Activated CD8-positive, alpha-beta T cell treated with anti-CD3 and anti-CD28 coated beads for 36 hours (primary cell): ENCODE results near the gene USP9X. TPM values are rescaled to one million over a fixed set of nuclear protein-coding genes. Genes with fewer than 3 reads are reported as not detected.
A peak's percentile ranks its signal among the peaks of the same experiment; 100 is the strongest.

Experiments used
- ATAC-seq: fragments of 200-7000 bp; cut with Tn5 transposase; one replicate; pipeline ENCODE4 v1.10.0; 2021; ENCODE audit warnings: mild to moderate bottlenecking, moderate library complexity
- CTCF ChIA-PET: fragments of 350-600 bp; sonication (Branson Sonifier 250); formaldehyde crosslinking; loops from one replicate; lab custom pipeline; 2021; ENCODE audit warnings: antibody characterized with exemption; lab: Charles Lee
- POLR2A ChIA-PET: fragments of 350-600 bp; sonication (Branson Sonifier 250); formaldehyde crosslinking; loops from one replicate; lab custom pipeline; 2021; ENCODE audit warnings: antibody characterized with exemption; lab: Charles Lee
- DNase-seq: peaks from one replicate; pipeline ENCODE4 v3.0.0-alpha.2; 2020
- H3K27ac Mint-ChIP-seq: one replicate; pipeline ENCODE4 v1.8.0; 2021; ENCODE audit warnings: mild to moderate bottlenecking, mixed read lengths
- H3K27me3 Mint-ChIP-seq: one replicate; pipeline ENCODE4 v1.8.0; 2021; ENCODE audit warnings: mixed read lengths
- H3K36me3 Mint-ChIP-seq: one replicate; pipeline ENCODE4 v1.8.0; 2021; ENCODE audit warnings: low read depth, mixed read lengths
- H3K4me1 Mint-ChIP-seq: one replicate; pipeline ENCODE4 v1.8.0; 2021; ENCODE audit warnings: low read depth, mixed read lengths
- H3K4me3 Mint-ChIP-seq: one replicate; pipeline ENCODE4 v1.8.0; 2021; ENCODE audit warnings: mild to moderate bottlenecking, moderate library complexity, mixed read lengths
- H3K9me3 Mint-ChIP-seq: one replicate; pipeline ENCODE4 v1.8.0; 2021; ENCODE audit warnings: mixed read lengths
- intact Hi-C: fragments of 100-400 bp; cut with micrococcal nuclease; formaldehyde crosslinking; loops from one replicate; pipeline ENCODE4 v1.10.0; 2022
- total RNA-seq, 2 experiments: library from RNA; stranded (reverse); gene quantifications; one replicate each; pipeline ENCODE4 v1.2.3, GENCODE V29; 2021
- TF ChIP-seq, protein P1 (sequence below): fragments of 200-600 bp; IDR thresholded peaks from one replicate; pipeline ENCODE4 v1.8.0; 2022; ENCODE audit warnings: antibody characterized with exemption, mild to moderate bottlenecking

Gene USP9X
- total RNA-seq, 2 experiments from 2014 or later = 58.7 to 60.5 TPM

DNA sequence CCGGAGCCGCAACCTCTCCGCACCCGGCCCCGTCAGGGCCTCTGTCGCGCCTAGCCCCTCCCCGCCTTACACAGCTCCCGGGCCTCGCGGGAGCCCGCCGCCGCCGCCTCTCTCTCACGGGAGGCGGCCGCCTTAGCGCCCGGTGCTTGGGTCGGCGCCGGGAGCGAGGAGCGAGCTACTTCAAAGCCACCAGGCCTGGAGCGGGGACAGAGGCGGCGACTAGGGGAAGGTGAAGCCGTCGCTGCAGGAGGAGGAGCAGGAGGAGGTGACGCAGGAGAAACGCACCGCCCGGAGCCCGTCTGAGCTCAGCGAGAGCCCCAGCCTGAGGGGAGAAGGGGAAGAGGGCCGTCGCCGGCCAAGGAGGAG is 250 bp downstream of the USP9X start:
- ATAC-seq = peak; percentile 31
- CTCF ChIA-PET = interaction anchor here (0.6 to 2.4 kb wide), 4 partner anchors 14 to 34 kb away, joined by 3 to 10 read pairs (median 4); no protein-coding TSS in a partner anchor
- Mint-ChIP-seq H3K9me3 (no peaks in the 10 kb centered on the region), H3K4me3 (peak overlapping the region; percentile 88), H3K36me3 (peaks cover 20% of the 10 kb centered on the region), H3K27me3 (no peaks in the 10 kb centered on the region), H3K27ac (peak overlapping the region; percentile 100), H3K4me1 (peaks cover 23% of the 10 kb centered on the region)
- TF ChIP-seq, protein P1, sequence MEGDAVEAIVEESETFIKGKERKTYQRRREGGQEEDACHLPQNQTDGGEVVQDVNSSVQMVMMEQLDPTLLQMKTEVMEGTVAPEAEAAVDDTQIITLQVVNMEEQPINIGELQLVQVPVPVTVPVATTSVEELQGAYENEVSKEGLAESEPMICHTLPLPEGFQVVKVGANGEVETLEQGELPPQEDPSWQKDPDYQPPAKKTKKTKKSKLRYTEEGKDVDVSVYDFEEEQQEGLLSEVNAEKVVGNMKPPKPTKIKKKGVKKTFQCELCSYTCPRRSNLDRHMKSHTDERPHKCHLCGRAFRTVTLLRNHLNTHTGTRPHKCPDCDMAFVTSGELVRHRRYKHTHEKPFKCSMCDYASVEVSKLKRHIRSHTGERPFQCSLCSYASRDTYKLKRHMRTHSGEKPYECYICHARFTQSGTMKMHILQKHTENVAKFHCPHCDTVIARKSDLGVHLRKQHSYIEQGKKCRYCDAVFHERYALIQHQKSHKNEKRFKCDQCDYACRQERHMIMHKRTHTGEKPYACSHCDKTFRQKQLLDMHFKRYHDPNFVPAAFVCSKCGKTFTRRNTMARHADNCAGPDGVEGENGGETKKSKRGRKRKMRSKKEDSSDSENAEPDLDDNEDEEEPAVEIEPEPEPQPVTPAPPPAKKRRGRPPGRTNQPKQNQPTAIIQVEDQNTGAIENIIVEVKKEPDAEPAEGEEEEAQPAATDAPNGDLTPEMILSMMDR = no peak
- DNase-seq = peak; percentile 66
- POLR2A ChIA-PET = interaction anchor here (0.6 to 2.2 kb wide), 7 partner anchors 11 to 295 kb away, joined by 3 to 14 read pairs (median 4); no protein-coding TSS in a partner anchor
- intact Hi-C loops = no loop called here

DNA sequence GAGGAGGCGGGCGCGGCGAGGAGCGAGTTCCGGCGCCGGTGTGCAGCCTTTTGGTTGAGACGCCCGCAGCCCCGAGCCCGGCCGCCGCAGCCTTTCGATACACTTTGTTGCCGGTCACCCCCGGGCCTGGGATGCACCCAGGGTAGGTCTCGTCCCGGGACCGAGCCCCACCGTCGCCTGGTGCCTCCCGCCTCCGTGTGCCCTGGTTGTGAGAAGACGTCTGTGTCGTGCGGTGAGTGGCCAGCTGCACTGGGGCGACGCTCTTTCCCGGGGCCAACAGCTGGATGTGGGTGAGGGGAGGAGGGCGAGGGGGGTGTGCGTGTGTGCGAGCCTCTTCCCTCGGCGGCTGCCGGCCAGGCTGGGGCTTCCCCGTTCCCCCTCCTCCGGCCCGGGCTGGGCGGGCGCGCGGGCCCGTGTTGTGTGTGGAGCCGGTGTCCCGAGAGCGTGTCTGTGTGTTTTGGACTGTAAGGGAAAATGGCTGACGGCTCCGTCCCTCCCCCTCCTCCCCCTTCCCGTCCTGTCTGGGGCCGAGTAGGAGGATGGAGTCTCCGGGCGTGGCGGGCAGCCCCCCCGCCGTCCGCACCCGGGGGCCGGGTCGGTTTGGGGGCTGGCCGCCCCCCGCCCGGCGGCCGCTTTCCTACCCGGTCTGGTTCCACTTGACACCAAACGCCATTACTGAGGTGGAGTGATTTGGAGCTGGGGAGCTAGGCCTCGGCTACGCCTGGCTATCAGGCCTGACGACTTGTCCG is 807 bp downstream of the USP9X start:
- H3K27ac Mint-ChIP-seq = peak overlapping the region; percentile 100
- peak overlapping the region; percentile 88 for H3K4me3 Mint-ChIP-seq
- no peaks in the 10 kb centered on the region for H3K27me3 Mint-ChIP-seq
- CTCF ChIA-PET = interaction anchor here (0.9 to 2.4 kb wide), 5 partner anchors 12 to 434 kb away, joined by 3 to 10 read pairs (median 4); no protein-coding TSS in a partner anchor
- DNase-seq (peak; percentile 54), ATAC-seq (peak; percentile 3)
- intact Hi-C loops = loop anchor here (2.0 kb wide), 1 partner anchor 31 kb away; no protein-coding TSS in a partner anchor
- peaks cover 26% of the 10 kb centered on the region for H3K4me1 Mint-ChIP-seq
- TF ChIP-seq, protein P1 = no peak
- H3K36me3 Mint-ChIP-seq = peaks cover 20% of the 10 kb centered on the region
- POLR2A ChIA-PET = interaction anchor here (0.6 to 2.2 kb wide), 4 partner anchors 18 to 31 kb away, joined by 4 to 14 read pairs (median 5); no protein-coding TSS in a partner anchor
- no peaks in the 10 kb centered on the region for H3K9me3 Mint-ChIP-seq

DNA sequence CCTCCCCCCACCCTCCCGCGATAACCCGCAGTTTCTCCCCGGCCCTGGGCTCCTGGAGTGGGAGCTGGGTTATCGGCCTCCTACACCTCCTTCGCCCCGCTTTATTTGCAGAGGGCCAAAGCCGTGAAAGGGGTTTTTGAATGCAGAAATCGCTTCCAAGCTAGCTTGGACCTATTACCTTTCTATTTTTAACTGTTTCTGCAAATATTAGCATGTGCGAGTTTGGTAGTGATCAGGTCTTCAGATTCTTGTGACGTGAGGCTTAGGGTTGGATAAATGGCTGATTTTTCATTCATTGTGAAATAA is 1.3 kb downstream of the USP9X start:
- ChIA-PET CTCF (interaction anchor here (0.9 kb wide), 2 partner anchors 12 to 435 kb away, joined by 3 to 4 read pairs; no protein-coding TSS in a partner anchor), POLR2A (interaction anchor here (0.6 to 2.2 kb wide), 3 partner anchors 9 to 28 kb away, joined by 4 to 14 read pairs (median 4); no protein-coding TSS in a partner anchor)
- Mint-ChIP-seq H3K4me1 (peaks cover 31% of the 10 kb centered on the region), H3K27ac (peak overlapping the region; percentile 93), H3K27me3 (no peaks in the 10 kb centered on the region), H3K9me3 (no peaks in the 10 kb centered on the region), H3K36me3 (peaks cover 20% of the 10 kb centered on the region), H3K4me3 (peak overlapping the region; percentile 88)
- ATAC-seq = no peak
- TF ChIP-seq, protein P1 = no peak
- intact Hi-C loops = loop anchor here (2.0 kb wide), 1 partner anchor 30 kb away; no protein-coding TSS in a partner anchor
- DNase-seq = peak; percentile 70

DNA sequence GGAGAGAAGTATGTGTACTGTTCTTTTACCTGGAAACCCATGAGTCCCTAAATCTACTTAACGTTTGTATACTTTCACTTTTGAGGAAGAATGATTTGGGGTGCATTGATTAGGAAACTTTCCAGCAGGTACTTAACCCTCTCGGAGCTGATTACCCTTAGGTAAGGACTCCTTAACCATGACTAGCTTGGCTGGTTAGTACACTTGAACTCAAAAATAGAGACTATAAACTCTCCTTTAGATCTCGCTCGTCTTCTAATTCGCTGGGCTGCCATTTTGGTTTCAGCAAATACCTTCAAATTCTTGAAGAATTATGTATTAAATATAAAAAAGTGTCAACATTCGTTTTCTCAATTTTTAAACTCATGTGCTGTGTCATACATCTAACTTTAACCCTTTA is 2.0 kb downstream of the USP9X start:
- H3K4me1 Mint-ChIP-seq = peaks cover 37% of the 10 kb centered on the region
- intact Hi-C loops = loop anchor here (2.0 kb wide), 1 partner anchor 30 kb away; no protein-coding TSS in a partner anchor
- peak overlapping the region; percentile 93 for H3K27ac Mint-ChIP-seq
- CTCF ChIA-PET = interaction anchor here (0.9 kb wide), 1 partner anchor 435 kb away, joined by 3 read pairs; no protein-coding TSS in a partner anchor
- H3K9me3 Mint-ChIP-seq = no peaks in the 10 kb centered on the region
- ATAC-seq (no peak), DNase-seq (no peak)
- TF ChIP-seq, protein P1 = no peak
- H3K4me3 Mint-ChIP-seq = peak overlapping the region; percentile 88
- no peaks in the 10 kb centered on the region for H3K27me3 Mint-ChIP-seq
- peaks cover 20% of the 10 kb centered on the region for H3K36me3 Mint-ChIP-seq
- POLR2A ChIA-PET = interaction anchor here (1.5 kb wide), 1 partner anchor 9 kb away, joined by 4 read pairs; no protein-coding TSS in a partner anchor
